IPS-NIHi7 (cell line): Measurements from ENCODE around the gene SF3B2.
A peak's percentile ranks its signal among the peaks of the same experiment; 100 is the strongest.
"Not testable (repeated sequence)": the region's sequence is repeated elsewhere in the genome, so short reads cannot be mapped to it uniquely, and the experiment has no call there.

Source experiments
- DNase-seq: peaks from one replicate; pipeline ENCODE4 v3.0.0; 2012; ENCODE audit warnings: mixed read lengths; ENCODE audit errors: extremely low spot score

Gene SF3B2

GRCh38 chr11:66051766-66052663 is at the start of gene SF3B2:
SF3B2 (plus strand) TSS chr11:66052364; CDS start chr11:66052385, 21 bp downstream.
- peak; percentile 97 for DNase-seq

GRCh38 chr11:66002648-66003225 is 49.4 kb upstream of the SF3B2 start:
- no peak for DNase-seq

GRCh38 chr11:66003291-66003690 is 48.9 kb upstream of the SF3B2 start:
- no peak for DNase-seq

GRCh38 chr11:66004186-66004585 is 48.0 kb upstream of the SF3B2 start:
- no peak for DNase-seq

- no peak for DNase-seq
Measured at GRCh38 chr11:66006134-66006890, 45.9 kb upstream of the SF3B2 start.

GRCh38 chr11:66006891-66007176 is 45.3 kb upstream of the SF3B2 start:
- DNase-seq: no peak

GRCh38 chr11:66007201-66007634 is 44.9 kb upstream of the SF3B2 start:
- DNase-seq: no peak

- no peak for DNase-seq
Measured at GRCh38 chr11:66008095-66008467, 44.1 kb upstream of the SF3B2 start.

- DNase-seq: no peak
Measured at GRCh38 chr11:66008468-66009101, 43.6 kb upstream of the SF3B2 start.

- not testable (repeated sequence) for DNase-seq
Measured at GRCh38 chr11:66010036-66010435, 42.1 kb upstream of the SF3B2 start.

GRCh38 chr11:66011239-66011784 is 40.9 kb upstream of the SF3B2 start:
- DNase-seq: no peak

GRCh38 chr11:66011785-66012303 is 40.3 kb upstream of the SF3B2 start, which contains the start of gene CST6:
CST6 (plus strand) TSS chr11:66012008; CDS start chr11:66012045, 37 bp downstream.
- DNase-seq: no peak

GRCh38 chr11:66012371-66012945 is 39.7 kb upstream of the SF3B2 start:
- DNase-seq: no peak

GRCh38 chr11:66012946-66013761 is 39.0 kb upstream of the SF3B2 start:
- DNase-seq: no peak

GRCh38 chr11:66013762-66014100 is 38.4 kb upstream of the SF3B2 start:
- no peak for DNase-seq

GRCh38 chr11:66014804-66015453 is 37.2 kb upstream of the SF3B2 start:
- DNase-seq: no peak

- DNase-seq: no peak
Measured at GRCh38 chr11:66015454-66015881, 36.7 kb upstream of the SF3B2 start.

GRCh38 chr11:66015936-66016792 is 36.0 kb upstream of the SF3B2 start:
- no peak for DNase-seq

- no peak for DNase-seq
Measured at GRCh38 chr11:66016793-66017177, 35.4 kb upstream of the SF3B2 start.
